K562 (cell line): ENCODE measurements around the gene METRNL. TPM values are rescaled to one million over a fixed set of nuclear protein-coding genes. Genes with fewer than 3 reads are reported as not detected.

Experiments
- ARID1B ChIP-seq: fragments of 450-650 bp; IDR thresholded peaks from 2 replicates; pipeline ENCODE4 v1.6.1; 2016; ENCODE audit warnings: antibody characterized with exemption, mild to moderate bottlenecking, inconsistent platforms
- CEBPZ ChIP-seq: fragments of 150-350 bp; IDR thresholded peaks from 2 replicates; pipeline ENCODE4 v1.6.1; 2014; ENCODE audit warnings: low read depth, mild to moderate bottlenecking, low read length, borderline replicate concordance
- IRF2 ChIP-seq: sonication (generic); formaldehyde crosslinking; IDR thresholded peaks from 2 replicates; pipeline ENCODE4 v1.8.1; 2022; ENCODE audit warnings: mild to moderate bottlenecking, missing genetic modification reagents
- NBN ChIP-seq: fragments of 450-650 bp; IDR thresholded peaks from 2 replicates; pipeline ENCODE4 v1.6.1; 2016; ENCODE audit warnings: low read depth, mild to moderate bottlenecking
- NR2C1 ChIP-seq, 2 experiments: fragments of 450-650 bp; IDR thresholded peaks; 2 replicates each; pipeline ENCODE4 v1.6.1; 2017; ENCODE audit warnings: mild to moderate bottlenecking in 2 of 2, antibody characterized with exemption in 1 of 2, inconsistent platforms in 1 of 2, missing compliant biosample characterization in 1 of 2, missing genetic modification characterization in 1 of 2
- OTX1 ChIP-seq: fragments of 450-650 bp; formaldehyde crosslinking; IDR thresholded peaks from 2 replicates; pipeline ENCODE4 v1.4.0; 2022; ENCODE audit warnings: mild to moderate bottlenecking
- PATZ1 ChIP-seq: fragments of 250-450 bp; sonication (Bioruptor Pico); IDR thresholded peaks from 2 replicates; pipeline ENCODE4 v1.5.0; 2020; ENCODE audit warnings: mild to moderate bottlenecking, borderline replicate concordance
- POU5F1 ChIP-seq: fragments of 150-350 bp; IDR thresholded peaks from 2 replicates; pipeline ENCODE4 v1.6.1; 2014; ENCODE audit warnings: borderline replicate concordance, low read length, low read depth, mild to moderate bottlenecking; ENCODE audit not compliant: partially characterized antibody
- SIN3A ChIP-seq, 2 experiments: fragments of 150-350 bp in 1 of 2; IDR thresholded peaks; 2 replicates each; pipeline ENCODE4 v1.6.1; 2011 to 2016; ENCODE audit warnings: borderline replicate concordance in 2 of 2, low read depth in 2 of 2, low read length in 2 of 2, mild to moderate bottlenecking in 2 of 2, moderate library complexity in 2 of 2; ENCODE audit not compliant: control insufficient read depth in 1 of 2
- SMAD4 ChIP-seq: fragments of 250-450 bp; sonication (Bioruptor Pico); conservative IDR thresholded peaks from 2 replicates; pipeline ENCODE4 v1.8.0; 2021; ENCODE audit warnings: inconsistent platforms, mild to moderate bottlenecking, moderate library complexity
- THRA ChIP-seq: fragments of 450-650 bp; IDR thresholded peaks from 2 replicates; pipeline ENCODE4 v1.6.1; 2017; ENCODE audit warnings: mild to moderate bottlenecking, moderate library complexity
- ZNF12 ChIP-seq: sonication (generic); formaldehyde crosslinking; IDR thresholded peaks from 2 replicates; pipeline ENCODE4 v1.4.0; 2020; ENCODE audit warnings: mild to moderate bottlenecking, missing genetic modification reagents
- ZNF3 ChIP-seq: fragments of 250-450 bp; sonication (Bioruptor Pico); IDR thresholded peaks from 2 replicates; pipeline ENCODE4 v1.5.0; 2021; ENCODE audit warnings: mild to moderate bottlenecking, moderate library complexity
- ZNF75A ChIP-seq: fragments of 450-650 bp; formaldehyde crosslinking; IDR thresholded peaks from 2 replicates; pipeline ENCODE4 v1.4.0; 2020; ENCODE audit warnings: mild to moderate bottlenecking
- polyA plus RNA-seq, 8 experiments: library from polyadenylated mRNA; depleted of rRNA in 4 of 8; stranded (reverse) in 5 of 8; unstranded in 3 of 8; fragments of >200 nt; fragmentation: Nextera tagmentation in 2 of 8; fragmentation: Illumina TruSeq in 1 of 8; extraction: Ambion mirVana in 2 of 8; extraction: Trizol in 1 of 8; gene quantifications; 2 replicates each; pipeline versions ENCODE4 v1.2.1 to v1.2.3, GENCODE V29; 2011 to 2014; ENCODE audit warnings: inconsistent platforms in 1 of 8, missing spikeins in 1 of 8
- total RNA-seq, 7 experiments: library from RNA; depleted of rRNA in 6 of 7; stranded (reverse); fragments of >200 nt in 6 of 7; fragmentation: Illumina TruSeq in 2 of 7; extraction: Trizol in 2 of 7; gene quantifications; 2 replicates each; pipeline versions ENCODE4 v1.2.1 to v1.2.3, GENCODE V29; 2011 to 2021; ENCODE audit warnings: low replicate concordance in 1 of 7

Gene METRNL
- total and polyA plus RNA-seq, 9 of the 15 experiments (the other 6 are each of a cell fraction or from before 2014, with no cell fraction given): 0.17 to 31.8 (median 2.9) TPM

- TF ChIP-seq CEBPZ (no peak), ARID1B (no peak), POU5F1 (no peak), THRA (peak; percentile 62; the same call in 1 of the 2 replicates), IRF2 (no peak), OTX1 (CRISPR knock-in tag) (no peak), SMAD4 (CRISPR knock-in tag) (0 out of 2 replicates have a peak, but pooled peaks have one; percentile 36), ZNF12 (CRISPR knock-in tag) (no peak), SIN3A (IDR thresholded peaks at IDR 0.05; ENCODE audit: borderline replicate concordance in 2 of 2, control insufficient read depth in 1 of 2, low read depth in 2 of 2, low read length in 2 of 2) (no peak), ZNF3 (no peak), NR2C1 (IDR thresholded peaks at IDR 0.05) (no peak), NR2C1 (tag; IDR thresholded peaks at IDR 0.05) (0 out of 2 replicates have a peak, but pooled peaks have one; percentile 9), PATZ1 (CRISPR knock-in tag) (no peak), NBN (no peak), ZNF75A (no peak)
Observed at GRCh38 chr17:83128306-83129240, 49.2 kb downstream of the METRNL start (continued).
